Loucy (cell line): Measurements from ENCODE around the gene ADAMTS4.

Experiments used
- H2AFZ ChIP-seq: fragments of 200-600 bp; sonication (generic); 2 replicates; pipeline ENCODE4 v1.6.0; 2016; ENCODE audit warnings: antibody characterized with exemption, mild to moderate bottlenecking, low read length, moderate library complexity
- H3F3A ChIP-seq: fragments of 200-600 bp; 2 replicates; pipeline ENCODE4 v1.6.0; 2016; ENCODE audit warnings: antibody characterized with exemption, low read depth, mild to moderate bottlenecking
- H3K27me3 ChIP-seq: fragments of 200-600 bp; sonication (generic); 2 replicates; pipeline ENCODE4 v1.6.1; 2014; ENCODE audit warnings: low read length, mild to moderate bottlenecking; ENCODE audit not compliant: insufficient read depth, poor library complexity, severe bottlenecking
- H3K36me3 ChIP-seq: fragments of 200-600 bp; sonication (generic); 2 replicates; pipeline ENCODE4 v1.6.1; 2016; ENCODE audit warnings: low read length; ENCODE audit not compliant: insufficient read depth
- H3K4me1 ChIP-seq: fragments of 200-600 bp; sonication (generic); 2 replicates; pipeline ENCODE4 v1.5.1; 2014; ENCODE audit warnings: low read length, mild to moderate bottlenecking; ENCODE audit not compliant: insufficient read depth, poor library complexity, severe bottlenecking
- H3K4me2 ChIP-seq: fragments of 200-600 bp; sonication (generic); 2 replicates; pipeline ENCODE4 v1.6.0; 2014; ENCODE audit warnings: antibody characterized with exemption, low read length, low read depth, mild to moderate bottlenecking; ENCODE audit not compliant: poor library complexity, severe bottlenecking
- H3K4me3 ChIP-seq: fragments of 200-600 bp; sonication (generic); 2 replicates; pipeline ENCODE4 v1.5.1; 2014; ENCODE audit warnings: low read length, mild to moderate bottlenecking, mixed read lengths; ENCODE audit not compliant: poor library complexity, severe bottlenecking
- H3K79me2 ChIP-seq: fragments of 200-600 bp; sonication (generic); 2 replicates; pipeline ENCODE4 v1.6.1; 2014; ENCODE audit warnings: low read length; ENCODE audit not compliant: insufficient read depth
- H3K9ac ChIP-seq: fragments of 200-600 bp; sonication (generic); 2 replicates; pipeline ENCODE4 v1.6.0; 2014; ENCODE audit warnings: mild to moderate bottlenecking, low read depth, low read length, moderate library complexity; ENCODE audit not compliant: poor library complexity, severe bottlenecking
- H3K9me2 ChIP-seq: fragments of 200-600 bp; sonication (generic); replicated peaks from 2 replicates; pipeline ENCODE4 v1.6.1; 2016; ENCODE audit warnings: low read depth, low read length, mixed read lengths
- H3K9me3 ChIP-seq: fragments of 200-600 bp; sonication (generic); 2 replicates; pipeline ENCODE4 v1.6.1; 2014; ENCODE audit warnings: mild to moderate bottlenecking, antibody characterized with exemption, low read length, low read depth; ENCODE audit not compliant: insufficient read depth
- H4K20me1 ChIP-seq: fragments of 200-600 bp; sonication (generic); 2 replicates; pipeline ENCODE4 v1.6.0; 2014; ENCODE audit warnings: antibody characterized with exemption, low read length, mild to moderate bottlenecking; ENCODE audit not compliant: insufficient read depth, poor library complexity, severe bottlenecking
- EZH2phosphoT487 ChIP-seq: fragments of 200-600 bp; IDR thresholded peaks from 2 replicates; pipeline ENCODE4 v1.6.1; 2018; ENCODE audit warnings: antibody characterized with exemption, mild to moderate bottlenecking, moderate library complexity, borderline replicate concordance
- TF ChIP-seq, protein P1 (sequence below): fragments of 200-600 bp; sonication (generic); conservative IDR thresholded peaks from 2 replicates; pipeline ENCODE4 v1.5.1; 2014; ENCODE audit warnings: mild to moderate bottlenecking, antibody characterized with exemption, low read length

The ADAMTS4 gene

DNA sequence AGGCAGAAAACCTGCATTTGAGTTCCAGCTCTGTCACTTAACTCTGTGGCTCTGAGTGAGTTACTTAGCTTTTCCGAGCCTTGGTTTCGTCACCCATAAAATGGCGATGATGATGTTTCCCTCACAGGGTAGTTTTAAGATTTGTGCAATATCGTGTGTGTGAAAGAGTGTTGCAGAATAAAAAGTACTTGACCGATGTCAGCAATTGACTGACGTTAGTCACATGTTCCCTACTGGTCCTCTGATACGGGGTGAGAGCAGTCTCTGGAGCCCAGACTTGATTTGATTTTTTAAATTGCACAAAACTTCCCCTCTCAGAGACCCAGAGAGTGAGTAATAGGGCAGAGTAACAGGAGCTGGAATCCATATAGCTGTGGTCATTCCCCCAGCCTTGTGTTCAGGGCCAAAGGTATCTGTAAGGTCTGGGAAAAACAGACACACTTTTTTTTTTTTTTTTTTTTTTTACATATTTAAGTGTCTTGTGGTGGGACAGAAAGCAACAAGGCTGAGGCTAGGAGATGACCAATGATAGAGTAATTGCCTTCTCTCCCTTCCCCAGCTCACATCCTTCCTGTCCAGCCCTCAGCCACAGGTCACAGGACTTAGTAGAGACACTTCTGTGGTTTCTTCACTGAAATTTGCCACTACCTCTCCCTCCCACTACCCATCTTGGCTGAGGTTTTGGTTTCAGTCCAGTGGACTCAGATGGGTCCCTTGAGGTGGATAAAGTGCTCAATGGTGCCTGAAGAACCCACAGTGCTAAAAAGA is 18.3 kb upstream of the ADAMTS4 start:
- H3K4me3 ChIP-seq: no peak overlapping the region
- H3K4me2 ChIP-seq: peak overlapping the region; percentile 45
- no peak overlapping the region for H3K9ac ChIP-seq

DNA sequence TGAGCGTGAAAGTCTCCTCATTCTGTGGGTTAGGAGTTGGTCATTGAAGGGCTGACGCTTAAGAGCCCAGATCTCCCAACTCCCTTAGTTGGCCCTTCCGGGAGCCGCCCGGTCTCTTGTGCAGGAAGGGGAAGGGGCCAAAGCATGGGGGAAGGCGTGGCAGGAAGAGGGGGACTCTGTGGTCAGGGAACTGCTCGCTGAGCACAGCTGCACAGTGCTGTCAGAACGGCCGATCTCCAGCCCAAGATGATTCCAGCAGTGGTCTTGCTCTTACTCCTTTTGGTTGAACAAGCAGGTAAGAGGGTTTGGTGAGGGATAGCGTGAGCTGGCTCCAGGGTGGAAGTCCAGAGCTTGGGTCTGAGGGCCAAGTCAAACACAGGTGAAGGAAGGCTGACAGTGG is 16.2 kb upstream of the ADAMTS4 start, which contains the start of gene FCER1G:
Gene FCER1G (plus strand): TSS at position 220 of the 400 bp plus-strand sequence. CDS start 27 bp downstream, at position 247.
- Histone ChIP-seq H3K4me2 (no peak within 1 kb of the TSS), H3K4me1 (peaks cover 25% of the 10 kb centered on the region), H3K9me3 (no peaks in the 10 kb centered on the region), H3K27me3 (no peaks in the 10 kb centered on the region), H2AFZ (no peak within 1 kb of the TSS), H3K36me3 (peaks cover 33% of the 10 kb centered on the region; the same call in 1 of the 2 replicates), H3K4me3 (no peak within 1 kb of the TSS), H3K79me2 (no peaks in the 10 kb centered on the region), H4K20me1 (no peaks in the 10 kb centered on the region), H3K9me2 (no peaks in the 10 kb centered on the region), H3F3A (peaks cover 3% of the 10 kb centered on the region; the same call in 1 of the 2 replicates), H3K9ac (no peak within 1 kb of the TSS)
- TF ChIP-seq, protein P1, sequence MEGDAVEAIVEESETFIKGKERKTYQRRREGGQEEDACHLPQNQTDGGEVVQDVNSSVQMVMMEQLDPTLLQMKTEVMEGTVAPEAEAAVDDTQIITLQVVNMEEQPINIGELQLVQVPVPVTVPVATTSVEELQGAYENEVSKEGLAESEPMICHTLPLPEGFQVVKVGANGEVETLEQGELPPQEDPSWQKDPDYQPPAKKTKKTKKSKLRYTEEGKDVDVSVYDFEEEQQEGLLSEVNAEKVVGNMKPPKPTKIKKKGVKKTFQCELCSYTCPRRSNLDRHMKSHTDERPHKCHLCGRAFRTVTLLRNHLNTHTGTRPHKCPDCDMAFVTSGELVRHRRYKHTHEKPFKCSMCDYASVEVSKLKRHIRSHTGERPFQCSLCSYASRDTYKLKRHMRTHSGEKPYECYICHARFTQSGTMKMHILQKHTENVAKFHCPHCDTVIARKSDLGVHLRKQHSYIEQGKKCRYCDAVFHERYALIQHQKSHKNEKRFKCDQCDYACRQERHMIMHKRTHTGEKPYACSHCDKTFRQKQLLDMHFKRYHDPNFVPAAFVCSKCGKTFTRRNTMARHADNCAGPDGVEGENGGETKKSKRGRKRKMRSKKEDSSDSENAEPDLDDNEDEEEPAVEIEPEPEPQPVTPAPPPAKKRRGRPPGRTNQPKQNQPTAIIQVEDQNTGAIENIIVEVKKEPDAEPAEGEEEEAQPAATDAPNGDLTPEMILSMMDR: no peak
- no peak for TF ChIP-seq EZH2phosphoT487

More for the DNA sequence above, 18.3 kb upstream of the ADAMTS4 start:
- no peaks in the 10 kb centered on the region for H3K9me3 ChIP-seq
- H3K36me3 ChIP-seq: peaks cover 19% of the 10 kb centered on the region; the same call in 1 of the 2 replicates
- peaks cover 3% of the 10 kb centered on the region; the same call in 1 of the 2 replicates for H3F3A ChIP-seq
- no peak for TF ChIP-seq EZH2phosphoT487
- TF ChIP-seq, protein P1: no peak
- H3K9me2 ChIP-seq: no peaks in the 10 kb centered on the region
- no peaks in the 10 kb centered on the region for H3K27me3 ChIP-seq
- H2AFZ ChIP-seq: no peak overlapping the region
- H4K20me1 ChIP-seq: no peaks in the 10 kb centered on the region
- no peaks in the 10 kb centered on the region for H3K79me2 ChIP-seq
- H3K4me1 ChIP-seq: peaks cover 24% of the 10 kb centered on the region

GRCh38 chr1:161214369-161214768 is 15.5 kb upstream of the ADAMTS4 start:
- peaks cover 3% of the 10 kb centered on the region; the same call in 1 of the 2 replicates for H3F3A ChIP-seq
- H3K79me2 ChIP-seq: no peaks in the 10 kb centered on the region
- no peaks in the 10 kb centered on the region for H4K20me1 ChIP-seq
- peaks cover 36% of the 10 kb centered on the region; the same call in 1 of the 2 replicates for H3K36me3 ChIP-seq
- TF ChIP-seq, protein P1: no peak
- TF ChIP-seq EZH2phosphoT487: no peak
- H3K4me1 ChIP-seq: peaks cover 27% of the 10 kb centered on the region
- no peaks in the 10 kb centered on the region for H3K9me2 ChIP-seq
- H3K9ac ChIP-seq: no peak overlapping the region
- no peaks in the 10 kb centered on the region for H3K27me3 ChIP-seq
- H3K9me3 ChIP-seq: no peaks in the 10 kb centered on the region
- H3K4me3 ChIP-seq: no peak overlapping the region
- no peak overlapping the region for H3K4me2 ChIP-seq
- no peak overlapping the region for H2AFZ ChIP-seq
